Measurements from ENCODE around the gene BARHL1. TPM values are rescaled to one million over a fixed set of nuclear protein-coding genes. Genes with fewer than 3 reads are reported as not detected.

Gene BARHL1
- total RNA-seq, 6 experiments from 2014 or later, result not detected

DNA sequence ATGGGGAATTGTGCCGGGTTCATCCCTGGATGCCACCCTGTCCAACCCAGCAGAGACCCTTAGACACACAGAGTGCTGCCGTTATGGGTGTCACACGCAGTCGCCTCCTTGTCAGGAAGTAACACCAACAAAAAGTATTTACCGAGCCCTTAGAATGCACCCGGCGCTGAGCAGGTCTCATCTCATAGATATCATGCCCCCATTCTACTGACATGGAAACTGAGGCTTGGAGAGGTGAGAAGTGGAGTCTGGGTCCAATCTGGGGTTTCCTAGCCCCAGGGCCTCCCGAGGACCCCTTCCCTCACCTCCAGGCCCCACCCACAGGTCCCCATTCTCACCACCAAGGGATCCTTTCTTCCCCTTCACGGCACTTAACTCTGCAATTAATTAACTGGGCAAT, 36.8 kb upstream of the BARHL1 start:
- TF ChIP-seq, protein P1, sequence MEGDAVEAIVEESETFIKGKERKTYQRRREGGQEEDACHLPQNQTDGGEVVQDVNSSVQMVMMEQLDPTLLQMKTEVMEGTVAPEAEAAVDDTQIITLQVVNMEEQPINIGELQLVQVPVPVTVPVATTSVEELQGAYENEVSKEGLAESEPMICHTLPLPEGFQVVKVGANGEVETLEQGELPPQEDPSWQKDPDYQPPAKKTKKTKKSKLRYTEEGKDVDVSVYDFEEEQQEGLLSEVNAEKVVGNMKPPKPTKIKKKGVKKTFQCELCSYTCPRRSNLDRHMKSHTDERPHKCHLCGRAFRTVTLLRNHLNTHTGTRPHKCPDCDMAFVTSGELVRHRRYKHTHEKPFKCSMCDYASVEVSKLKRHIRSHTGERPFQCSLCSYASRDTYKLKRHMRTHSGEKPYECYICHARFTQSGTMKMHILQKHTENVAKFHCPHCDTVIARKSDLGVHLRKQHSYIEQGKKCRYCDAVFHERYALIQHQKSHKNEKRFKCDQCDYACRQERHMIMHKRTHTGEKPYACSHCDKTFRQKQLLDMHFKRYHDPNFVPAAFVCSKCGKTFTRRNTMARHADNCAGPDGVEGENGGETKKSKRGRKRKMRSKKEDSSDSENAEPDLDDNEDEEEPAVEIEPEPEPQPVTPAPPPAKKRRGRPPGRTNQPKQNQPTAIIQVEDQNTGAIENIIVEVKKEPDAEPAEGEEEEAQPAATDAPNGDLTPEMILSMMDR (IDR thresholded peaks at IDR 0.05), result no peak
- H3K4me1 Mint-ChIP-seq (ENCODE audit: low read depth), result no peaks in the 10 kb centered on the region
- H3K4me3 Mint-ChIP-seq, result no peak overlapping the region
- no peaks in the 10 kb centered on the region for H3K9me3 Mint-ChIP-seq
- H3K27me3 Mint-ChIP-seq (ENCODE audit: insufficient read depth), result peaks cover 49% of the 10 kb centered on the region
- H3K36me3 Mint-ChIP-seq (ENCODE audit: low read depth), result no peaks in the 10 kb centered on the region
- H3K27ac Mint-ChIP-seq, result no peak overlapping the region
- no peak for DNase-seq

DNA sequence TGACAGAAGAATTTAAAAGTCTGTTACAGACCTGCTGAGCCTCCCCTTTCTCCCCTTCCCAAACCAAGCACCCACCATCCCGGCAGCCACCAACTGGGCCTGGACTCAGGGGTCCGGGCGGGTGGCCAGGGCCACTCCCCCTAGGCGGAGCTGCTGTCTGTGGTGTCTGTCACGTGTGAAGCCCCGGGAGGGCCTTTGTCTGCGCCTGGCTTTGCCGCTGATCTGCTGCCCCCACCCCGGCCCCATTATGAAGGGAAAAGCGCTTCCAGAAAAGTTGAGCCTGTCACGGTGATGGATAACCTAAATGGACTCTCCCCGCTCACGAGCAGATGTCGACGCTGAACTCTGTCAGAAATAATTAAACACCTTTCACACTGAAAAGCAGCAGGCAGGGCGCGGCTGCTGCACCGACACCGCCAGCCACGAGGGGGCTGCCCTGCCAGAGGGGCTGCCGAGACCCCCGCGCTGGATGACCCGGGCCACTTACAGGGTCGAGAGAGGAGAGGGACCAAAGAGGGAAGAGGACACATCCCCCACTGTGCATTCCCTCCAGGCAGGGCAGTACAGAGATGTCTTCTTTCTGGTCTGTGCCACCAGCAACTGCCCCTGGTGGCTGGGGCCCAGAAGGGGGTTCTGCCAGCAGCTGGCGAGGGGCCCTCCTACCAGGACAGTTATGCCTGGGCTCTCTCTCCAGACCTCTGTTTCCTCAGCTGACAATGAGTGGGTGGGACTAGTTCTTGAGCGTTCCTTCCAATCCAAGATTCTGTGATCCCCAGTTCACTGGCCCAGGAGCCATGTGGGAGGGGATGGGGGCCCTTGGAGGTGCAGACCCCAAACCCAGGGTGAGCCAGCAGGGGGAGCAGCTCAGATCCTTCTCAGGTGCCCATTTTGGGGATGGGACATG, 36.0 kb upstream of the BARHL1 start:
- DNase-seq, result no peak
- no peak overlapping the region for H3K27ac Mint-ChIP-seq
- peaks cover 46% of the 10 kb centered on the region for H3K27me3 Mint-ChIP-seq (ENCODE audit: insufficient read depth)
- H3K36me3 Mint-ChIP-seq (ENCODE audit: low read depth), result no peaks in the 10 kb centered on the region
- TF ChIP-seq, protein P1 (IDR thresholded peaks at IDR 0.05), result peak; percentile 51
- H3K4me1 Mint-ChIP-seq (ENCODE audit: low read depth), result no peaks in the 10 kb centered on the region
- peak overlapping the region; percentile 34; the same call in 1 of the 2 replicates for H3K4me3 Mint-ChIP-seq
- H3K9me3 Mint-ChIP-seq, result no peaks in the 10 kb centered on the region

DNA sequence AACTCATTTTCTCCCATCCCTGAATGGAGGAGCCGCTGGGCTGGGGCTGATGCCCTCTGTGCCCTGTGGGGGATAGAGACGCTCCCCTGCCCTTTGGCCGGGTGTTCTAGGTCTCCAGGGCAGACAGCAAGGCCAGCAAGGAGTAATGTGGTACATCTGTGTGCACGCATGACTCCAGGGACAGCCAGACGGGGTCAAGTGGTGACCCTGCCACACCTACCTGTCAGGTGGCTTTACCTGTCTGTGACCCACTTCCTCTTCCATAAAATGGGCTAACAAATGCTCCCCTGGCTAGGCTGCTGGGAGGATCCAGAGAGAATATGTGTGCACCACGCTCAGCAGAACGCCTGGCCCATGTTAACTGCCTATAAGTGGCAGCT, 35.4 kb upstream of the BARHL1 start:
- DNase-seq, result no peak
- H3K27ac Mint-ChIP-seq, result no peak overlapping the region
- no peaks in the 10 kb centered on the region for H3K4me1 Mint-ChIP-seq (ENCODE audit: low read depth)
- peaks cover 44% of the 10 kb centered on the region for H3K27me3 Mint-ChIP-seq (ENCODE audit: insufficient read depth)
- no peaks in the 10 kb centered on the region for H3K36me3 Mint-ChIP-seq (ENCODE audit: low read depth)
- TF ChIP-seq, protein P1 (IDR thresholded peaks at IDR 0.05), result no peak
- no peak overlapping the region for H3K4me3 Mint-ChIP-seq
- no peaks in the 10 kb centered on the region for H3K9me3 Mint-ChIP-seq

DNA sequence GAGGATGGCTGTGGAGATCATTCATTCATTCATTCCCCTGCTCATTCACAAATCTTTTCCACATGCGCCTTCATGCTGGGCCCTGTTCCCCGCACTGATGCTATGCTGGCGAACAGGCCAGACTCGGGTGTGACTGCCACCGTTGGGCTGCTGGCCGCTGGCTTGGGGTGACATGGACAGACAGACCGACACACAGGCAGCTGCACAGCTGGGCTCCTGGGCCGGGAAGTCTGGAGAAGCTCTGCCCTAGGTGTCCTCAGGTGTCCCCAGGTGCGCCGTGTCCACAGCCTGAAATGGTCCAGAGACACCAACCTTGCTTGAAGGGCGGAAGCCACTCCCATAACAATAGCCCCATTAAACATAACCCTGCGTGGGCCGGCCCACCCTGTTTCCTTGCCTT, 35.0 kb upstream of the BARHL1 start:
- Mint-ChIP-seq H3K4me1 (ENCODE audit: low read depth) (no peaks in the 10 kb centered on the region), H3K27ac (no peak overlapping the region)
- no peak for DNase-seq

DNA sequence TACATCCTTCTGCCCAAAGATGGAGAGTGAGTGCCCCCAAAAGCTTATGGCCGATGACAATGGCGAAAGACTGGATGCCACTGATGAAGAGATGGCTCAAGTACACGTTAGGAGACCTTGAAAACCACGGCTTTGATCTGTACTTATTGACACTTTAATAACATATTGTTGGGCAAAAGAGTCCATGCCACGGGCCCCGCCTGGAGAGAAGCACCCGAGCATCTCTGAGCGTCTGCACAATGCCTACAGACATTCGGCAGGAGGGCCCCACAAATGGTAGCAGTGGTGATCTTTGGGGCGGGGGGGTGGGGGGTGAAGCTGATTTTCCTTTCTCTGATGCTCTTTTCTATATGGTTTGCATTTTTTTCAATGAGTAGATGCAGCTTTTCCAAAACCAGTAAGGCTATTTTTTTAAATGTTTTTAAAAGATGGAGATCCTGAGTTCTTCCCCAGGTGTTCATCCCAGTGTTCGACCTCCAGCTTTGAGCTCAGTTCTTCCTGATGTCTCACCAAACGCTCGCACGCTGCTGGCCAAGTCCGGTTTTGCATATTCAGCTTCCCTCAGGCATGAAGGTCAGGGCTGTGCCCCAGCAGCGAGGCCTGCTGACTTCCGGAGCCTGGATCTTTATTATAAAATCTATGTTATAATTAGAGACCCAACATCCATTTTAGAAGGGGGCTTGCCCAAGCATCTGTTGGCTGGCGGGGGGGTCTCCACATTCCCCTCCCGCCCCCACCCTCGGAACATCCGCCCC, 34.3 kb upstream of the BARHL1 start:
- TF ChIP-seq, protein P1 (IDR thresholded peaks at IDR 0.05), result no peak
- no peak overlapping the region for H3K27ac Mint-ChIP-seq
- H3K4me1 Mint-ChIP-seq (ENCODE audit: low read depth), result no peaks in the 10 kb centered on the region
- DNase-seq, result no peak
- no peaks in the 10 kb centered on the region for H3K9me3 Mint-ChIP-seq
- no peak overlapping the region for H3K4me3 Mint-ChIP-seq
- H3K36me3 Mint-ChIP-seq (ENCODE audit: low read depth), result no peaks in the 10 kb centered on the region
- peaks cover 42% of the 10 kb centered on the region for H3K27me3 Mint-ChIP-seq (ENCODE audit: insufficient read depth)

More for the DNA sequence above, 35.0 kb upstream of the BARHL1 start:
- no peak overlapping the region for H3K4me3 Mint-ChIP-seq
- TF ChIP-seq, protein P1 (IDR thresholded peaks at IDR 0.05), result no peak
- no peaks in the 10 kb centered on the region for H3K9me3 Mint-ChIP-seq
- H3K36me3 Mint-ChIP-seq (ENCODE audit: low read depth), result no peaks in the 10 kb centered on the region
- H3K27me3 Mint-ChIP-seq (ENCODE audit: insufficient read depth), result peaks cover 44% of the 10 kb centered on the region

Measured in HFFc6 (cell line).